Astrocyte of the spinal cord (primary cell): ENCODE measurements around the gene TNFRSF1A.

Experiments
- DNase-seq: peaks from one replicate; pipeline ENCODE4 v3.0.0; 2011; ENCODE audit warnings: low read depth, low spot score
- H3K4me3 ChIP-seq: 2 replicates; pipeline ENCODE4 v1.5.1; 2011; ENCODE audit warnings: low read depth, mild to moderate bottlenecking, low read length, moderate library complexity
- CTCF ChIP-seq: IDR thresholded peaks from 2 replicates; pipeline ENCODE4 v1.5.1; 2012; ENCODE audit warnings: low read depth, mild to moderate bottlenecking, low read length, inconsistent platforms
- in situ Hi-C: cut with HindIII; loops from 2 replicates; pipeline ENCODE4 v1.10.0; 2017; ENCODE audit warnings: low sequenced_read_pairs

The TNFRSF1A gene

GRCh38 chr12:6284273-6284672 lies 57.6 kb downstream of the TNFRSF1A start:
- in situ Hi-C loops, result no loop called here
- DNase-seq, result no peak
- H3K4me3 ChIP-seq, result no peak overlapping the region
- TF ChIP-seq CTCF, result no peak

DNA sequence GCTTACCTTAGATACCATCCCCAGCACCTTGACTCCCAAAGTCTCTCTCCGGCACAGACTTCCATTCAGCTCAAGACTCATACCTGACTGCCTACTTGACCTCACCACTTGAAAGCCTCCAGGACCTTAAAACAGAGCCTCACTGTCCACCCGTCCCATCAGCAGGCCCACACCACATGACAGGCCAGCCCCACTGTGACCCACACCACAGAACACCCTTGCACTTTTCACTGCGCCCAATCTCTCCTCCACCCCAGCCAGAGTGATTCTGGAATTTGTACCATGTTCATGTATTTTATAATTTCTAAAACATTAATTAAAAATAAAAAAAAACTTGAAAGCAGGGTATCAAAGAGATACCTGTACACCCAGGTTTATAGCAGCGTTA lies 59.4 kb downstream of the TNFRSF1A start:
- in situ Hi-C loops, result no loop called here
- no peak for TF ChIP-seq CTCF

GRCh38 chr12:6281081-6281809 lies 60.6 kb downstream of the TNFRSF1A start:
- no peak for DNase-seq
- in situ Hi-C loops, result no loop called here
- H3K4me3 ChIP-seq, result no peak overlapping the region
- no peak for TF ChIP-seq CTCF

More for the DNA sequence above, 59.4 kb downstream of the TNFRSF1A start:
- no peak for DNase-seq
- no peak overlapping the region for H3K4me3 ChIP-seq

- in situ Hi-C loops, result no loop called here
Observed at GRCh38 chr12:6280672-6281071, 61.2 kb downstream of the TNFRSF1A start.

DNA sequence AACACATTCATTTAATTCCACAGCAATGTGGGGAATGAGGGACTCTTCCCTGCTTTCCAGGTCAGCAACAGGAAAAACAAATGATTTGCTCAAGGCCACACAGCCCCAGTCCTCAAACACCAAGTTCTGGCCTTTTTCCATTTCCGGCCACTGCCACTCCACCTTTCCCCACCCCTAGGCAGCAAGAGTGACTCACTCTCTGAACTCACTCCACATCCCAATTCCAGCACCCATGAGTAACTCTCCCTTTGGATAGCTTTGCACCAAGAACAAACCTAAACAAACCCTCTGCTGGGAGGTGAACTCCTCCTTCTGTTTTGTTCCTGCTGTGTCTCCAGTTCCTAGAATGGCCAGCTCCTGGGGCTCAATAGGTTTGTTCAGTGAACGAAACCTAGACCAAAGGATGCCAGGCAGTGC lies 61.8 kb downstream of the TNFRSF1A start:
- in situ Hi-C loops, result no loop called here
- no peak overlapping the region for H3K4me3 ChIP-seq
- no peak for TF ChIP-seq CTCF
- peak; percentile 86 for DNase-seq

More at GRCh38 chr12:6280672-6281071, 61.2 kb downstream of the TNFRSF1A start:
- H3K4me3 ChIP-seq, result no peak overlapping the region
- no peak for TF ChIP-seq CTCF
- DNase-seq, result no peak

DNA sequence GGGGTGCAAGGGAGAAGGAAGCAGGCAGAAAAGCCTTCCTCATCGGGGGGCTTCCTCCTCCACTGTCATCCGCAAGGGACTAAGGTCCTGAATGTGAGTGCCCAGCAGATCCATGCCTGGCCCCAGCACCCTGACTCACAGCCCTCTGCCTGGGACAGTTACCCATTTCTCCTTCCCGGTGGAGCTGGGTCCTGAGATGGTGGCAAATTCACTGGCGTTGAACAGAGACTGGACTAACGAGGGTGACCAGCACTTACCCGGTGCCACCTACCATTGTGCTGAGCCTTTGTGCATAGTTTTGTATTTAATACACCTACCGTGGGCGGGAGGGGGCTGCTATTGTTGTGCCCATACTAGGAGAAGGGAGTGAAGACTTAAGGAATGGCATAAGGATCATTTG lies 62.2 kb downstream of the TNFRSF1A start:
- in situ Hi-C loops, result no loop called here
- no peak for TF ChIP-seq CTCF
- no peak for DNase-seq
- no peak overlapping the region for H3K4me3 ChIP-seq
